G401 (cell line): Measurements from ENCODE around the gene TYW1B. TPM values are rescaled to one million over a fixed set of nuclear protein-coding genes. Genes with fewer than 3 reads are reported as not detected.
"Not testable (repeated sequence)": the region's sequence is repeated elsewhere in the genome, so short reads cannot be mapped to it uniquely, and the experiment has no call there.

Experiments
- DNase-seq: peaks from one replicate; pipeline ENCODE4 v3.0.0-alpha.2; 2015; ENCODE audit warnings: low spot score
- in situ Hi-C: cut with HindIII; loops from 2 replicates; pipeline ENCODE4 v1.10.0; 2016; ENCODE audit warnings: low sequenced_read_pairs, mixed read lengths
- total RNA-seq: library from RNA; depleted of rRNA; stranded (reverse); fragments of >200 nt; shearing (Covaris generic); gene quantifications from 2 replicates; pipeline ENCODE4 v1.2.3, GENCODE V29; 2014

The TYW1B gene
- total RNA-seq, 1 experiment from 2014 or later = 0.61 TPM

GRCh38 chr7:72605863-72606431 lies 222.1 kb downstream of the TYW1B start:
- DNase-seq, in situ Hi-C loops: not testable (repeated sequence)

GRCh38 chr7:72604771-72605611 lies 223.0 kb downstream of the TYW1B start:
- in situ Hi-C loops, DNase-seq: not testable (repeated sequence)

GRCh38 chr7:72603476-72603875 lies 224.5 kb downstream of the TYW1B start:
- DNase-seq, in situ Hi-C loops: not testable (repeated sequence)

GRCh38 chr7:72603073-72603472 lies 224.9 kb downstream of the TYW1B start:
- no peak for DNase-seq
- in situ Hi-C loops = no loop called here

- DNase-seq, in situ Hi-C loops: not testable (repeated sequence)
Measured at GRCh38 chr7:72601683-72602082, 226.3 kb downstream of the TYW1B start.

GRCh38 chr7:72590023-72590422 lies 238.0 kb downstream of the TYW1B start:
- in situ Hi-C loops = not testable (repeated sequence)

GRCh38 chr7:72587267-72587666 lies 240.7 kb downstream of the TYW1B start:
- DNase-seq, in situ Hi-C loops: not testable (repeated sequence)

More at GRCh38 chr7:72590023-72590422, 238.0 kb downstream of the TYW1B start:
- not testable (repeated sequence) for DNase-seq

GRCh38 chr7:72584576-72584975 lies 243.4 kb downstream of the TYW1B start:
- in situ Hi-C loops, DNase-seq: not testable (repeated sequence)

GRCh38 chr7:72583620-72584361 lies 244.2 kb downstream of the TYW1B start:
- DNase-seq, in situ Hi-C loops: not testable (repeated sequence)

GRCh38 chr7:72580142-72580770 lies 247.7 kb downstream of the TYW1B start:
- in situ Hi-C loops, DNase-seq: not testable (repeated sequence)

- in situ Hi-C loops = no loop called here
- DNase-seq = no peak
Measured at GRCh38 chr7:72577107-72577506, 250.9 kb downstream of the TYW1B start.

- in situ Hi-C loops, DNase-seq: not testable (repeated sequence)
Measured at GRCh38 chr7:72561988-72562387, 266.0 kb downstream of the TYW1B start.

GRCh38 chr7:72559546-72559945 lies 268.5 kb downstream of the TYW1B start:
- DNase-seq, in situ Hi-C loops: not testable (repeated sequence)

- DNase-seq, in situ Hi-C loops: not testable (repeated sequence)
Measured at GRCh38 chr7:72556733-72557132, 271.3 kb downstream of the TYW1B start.

- in situ Hi-C loops = not testable (repeated sequence)
Measured at GRCh38 chr7:72555238-72555637, 272.8 kb downstream of the TYW1B start.

GRCh38 chr7:72554401-72554800 lies 273.6 kb downstream of the TYW1B start:
- in situ Hi-C loops, DNase-seq: not testable (repeated sequence)

More at GRCh38 chr7:72555238-72555637, 272.8 kb downstream of the TYW1B start:
- not testable (repeated sequence) for DNase-seq

- in situ Hi-C loops, DNase-seq: not testable (repeated sequence)
Measured at GRCh38 chr7:72550454-72550853, 277.5 kb downstream of the TYW1B start.

GRCh38 chr7:72546586-72547237 lies 281.3 kb downstream of the TYW1B start:
- DNase-seq, in situ Hi-C loops: not testable (repeated sequence)

GRCh38 chr7:72544531-72544930 lies 283.5 kb downstream of the TYW1B start:
- in situ Hi-C loops, DNase-seq: not testable (repeated sequence)
